HEK293T (cell line): ENCODE results near the gene ZNF408.
"Not testable (repeated sequence)": the region's sequence is repeated elsewhere in the genome, so short reads cannot be mapped to it uniquely, and the experiment has no call there.

Experiments
- CTCF ChIA-PET: fragments of 350-600 bp; formaldehyde crosslinking; extraction: SDS; loops from one replicate; lab custom pipeline; 2021; ENCODE audit warnings: antibody characterized with exemption, inconsistent platforms; lab: Yijun Ruan, JAX
- POLR2A ChIA-PET: fragments of 350-600 bp; formaldehyde crosslinking; extraction: SDS; loops from one replicate; lab custom pipeline; 2020; ENCODE audit warnings: antibody characterized with exemption, inconsistent platforms; lab: Yijun Ruan, JAX
- DNase-seq: peaks from one replicate; pipeline ENCODE4 v3.0.0; 2012; ENCODE audit warnings: mixed read lengths; ENCODE audit errors: extremely low spot score
- ARNT ChIP-seq: fragments of 450-650 bp; IDR thresholded peaks from 2 replicates; pipeline ENCODE4 v1.6.1; 2017; ENCODE audit warnings: mild to moderate bottlenecking
- FOXA1 ChIP-seq: fragments of 450-650 bp; IDR thresholded peaks from 2 replicates; pipeline ENCODE4 v1.6.1; 2016; ENCODE audit warnings: mild to moderate bottlenecking
- FOXK2 ChIP-seq: fragments of 450-650 bp; IDR thresholded peaks from 2 replicates; pipeline ENCODE4 v1.6.1; 2016; ENCODE audit warnings: mild to moderate bottlenecking
- HDGF ChIP-seq: fragments of 450-650 bp; IDR thresholded peaks from 2 replicates; pipeline ENCODE4 v1.6.1; 2017; ENCODE audit warnings: antibody characterized with exemption, borderline replicate concordance
- L3MBTL2 ChIP-seq: fragments of 450-650 bp; conservative IDR thresholded peaks from 2 replicates; pipeline ENCODE4 v1.6.1; 2016; ENCODE audit warnings: mild to moderate bottlenecking
- LEF1 ChIP-seq: fragments of 450-650 bp; IDR thresholded peaks from 2 replicates; pipeline ENCODE4 v1.6.1; 2017; ENCODE audit warnings: mild to moderate bottlenecking, borderline replicate concordance
- NFRKB ChIP-seq: fragments of 450-650 bp; IDR thresholded peaks from 2 replicates; pipeline ENCODE4 v1.6.1; 2016; ENCODE audit warnings: mild to moderate bottlenecking, moderate library complexity
- PKNOX1 ChIP-seq: fragments of 450-650 bp; IDR thresholded peaks from 2 replicates; pipeline ENCODE4 v1.6.1; 2016
- SP1 ChIP-seq: fragments of 450-650 bp; IDR thresholded peaks from 2 replicates; pipeline ENCODE4 v1.6.1; 2017
- SUZ12 ChIP-seq: fragments of 450-650 bp; IDR thresholded peaks from 2 replicates; pipeline ENCODE4 v1.6.1; 2016; ENCODE audit warnings: mild to moderate bottlenecking
- TARDBP ChIP-seq: fragments of 450-650 bp; IDR thresholded peaks from 2 replicates; pipeline ENCODE4 v1.6.1; 2016
- ZNF384 ChIP-seq: fragments of 450-650 bp; IDR thresholded peaks from 2 replicates; pipeline ENCODE4 v1.6.1; 2016

The ZNF408 gene

GRCh38 chr11:46706886-46707285 is 6.1 kb downstream of the ZNF408 start:
- TF ChIP-seq ZNF384 (no peak), FOXK2 (no peak), TARDBP (no peak), FOXA1 (no peak)
- DNase-seq = no peak
- ChIA-PET CTCF (no interaction called here), POLR2A (interaction anchor here (2.2 kb wide), 1 partner anchor 13 kb away, joined by 6 read pairs; no protein-coding TSS in a partner anchor)

GRCh38 chr11:46709351-46709750 is 8.5 kb downstream of the ZNF408 start:
- CTCF ChIA-PET = interaction anchor here (0.7 kb wide), 1 partner anchor 131 kb away, joined by 3 read pairs; no protein-coding TSS in a partner anchor
- POLR2A ChIA-PET, DNase-seq: not testable (repeated sequence)

- CTCF ChIA-PET = no interaction called here
- POLR2A ChIA-PET = interaction anchor here (1.2 kb wide), 1 partner anchor 10 kb away, joined by 4 read pairs; the partner anchor contains the start of genes ARHGAP1 and ZNF408
- TF ChIP-seq SP1 = no peak
- TF ChIP-seq TARDBP = no peak
- TF ChIP-seq SUZ12 = no peak
- TF ChIP-seq NFRKB = no peak
- no peak for TF ChIP-seq ZNF384
- no peak for TF ChIP-seq PKNOX1
- no peak for TF ChIP-seq HDGF
- DNase-seq = no peak
Observed at GRCh38 chr11:46710821-46711269, 10.0 kb downstream of the ZNF408 start.

- DNase-seq = no peak
- TF ChIP-seq PKNOX1 (no peak), LEF1 (no peak)
- ChIA-PET CTCF (no interaction called here), POLR2A (interaction anchor here (1.2 kb wide), 1 partner anchor 11 kb away, joined by 4 read pairs; the partner anchor contains the start of genes ARHGAP1 and ZNF408)
Observed at GRCh38 chr11:46711303-46711702, 10.5 kb downstream of the ZNF408 start.

GRCh38 chr11:46712874-46713576 is 12.2 kb downstream of the ZNF408 start:
- TF ChIP-seq PKNOX1 = no peak
- TF ChIP-seq L3MBTL2 = no peak
- no peak for TF ChIP-seq ZNF384
- TF ChIP-seq SP1 = no peak
- POLR2A ChIA-PET = interaction anchor here (1.6 kb wide), 1 partner anchor 13 kb away, joined by 3 read pairs; the partner anchor contains the start of genes ARHGAP1 and ZNF408
- DNase-seq = no peak
- CTCF ChIA-PET = no interaction called here

GRCh38 chr11:46717825-46718154 is 17.0 kb downstream of the ZNF408 start:
- POLR2A ChIA-PET, CTCF ChIA-PET: not testable (repeated sequence)

GRCh38 chr11:46718155-46719019 is 17.6 kb downstream of the ZNF408 start:
- no peak for DNase-seq
- POLR2A ChIA-PET = interaction anchor here (2.4 kb wide), 1 partner anchor 17 kb away, joined by 8 read pairs; the partner anchor contains the start of genes ARHGAP1 and ZNF408
- CTCF ChIA-PET = no interaction called here
- TF ChIP-seq TARDBP (no peak), ARNT (no peak), PKNOX1 (no peak)

More at GRCh38 chr11:46717825-46718154, 17.0 kb downstream of the ZNF408 start:
- DNase-seq = not testable (repeated sequence)
